Spleen (tissue), 7 donors: ENCODE data around the gene DCAF7.

ENCODE experiments used
- POLR2A ChIP-seq, 3 donors: fragments of 450-650 bp; IDR thresholded peaks; one replicate each; pipeline ENCODE4 v1.5.1; 2017; ENCODE audit warnings: antibody characterized with exemption in 3 of 3, mild to moderate bottlenecking in 1 of 3
- POLR2AphosphoS5 ChIP-seq, 3 donors: sonication (generic); formaldehyde crosslinking; IDR thresholded peaks; one replicate each; pipeline ENCODE4 v1.5.1; 2017; ENCODE audit warnings: antibody characterized with exemption in 3 of 3
- TF ChIP-seq, protein P1 (sequence below), 11 experiments: fragments of 200-600 bp in 7 of 11; fragments of 450-650 bp in 4 of 11; sonication (generic) in 4 of 11; IDR thresholded peaks in 8 of 11; conservative IDR thresholded peaks in 3 of 11; 1 replicate in 7 of 11; 2 replicates in 4 of 11; pipeline versions ENCODE4 v1.4.0 to v1.8.0; 2016 to 2021; ENCODE audit warnings: antibody characterized with exemption in 11 of 11, inconsistent platforms in 4 of 11, mild to moderate bottlenecking in 1 of 11
- donor health status: DM: no; HTN: no; CAD: no; lungs with moderate emphysema.
- donor health status: DM: no; HTN: no; CAD: no.
- donor health status: DM: no; HTN: no; CAD: no.

- TF ChIP-seq, protein P1, sequence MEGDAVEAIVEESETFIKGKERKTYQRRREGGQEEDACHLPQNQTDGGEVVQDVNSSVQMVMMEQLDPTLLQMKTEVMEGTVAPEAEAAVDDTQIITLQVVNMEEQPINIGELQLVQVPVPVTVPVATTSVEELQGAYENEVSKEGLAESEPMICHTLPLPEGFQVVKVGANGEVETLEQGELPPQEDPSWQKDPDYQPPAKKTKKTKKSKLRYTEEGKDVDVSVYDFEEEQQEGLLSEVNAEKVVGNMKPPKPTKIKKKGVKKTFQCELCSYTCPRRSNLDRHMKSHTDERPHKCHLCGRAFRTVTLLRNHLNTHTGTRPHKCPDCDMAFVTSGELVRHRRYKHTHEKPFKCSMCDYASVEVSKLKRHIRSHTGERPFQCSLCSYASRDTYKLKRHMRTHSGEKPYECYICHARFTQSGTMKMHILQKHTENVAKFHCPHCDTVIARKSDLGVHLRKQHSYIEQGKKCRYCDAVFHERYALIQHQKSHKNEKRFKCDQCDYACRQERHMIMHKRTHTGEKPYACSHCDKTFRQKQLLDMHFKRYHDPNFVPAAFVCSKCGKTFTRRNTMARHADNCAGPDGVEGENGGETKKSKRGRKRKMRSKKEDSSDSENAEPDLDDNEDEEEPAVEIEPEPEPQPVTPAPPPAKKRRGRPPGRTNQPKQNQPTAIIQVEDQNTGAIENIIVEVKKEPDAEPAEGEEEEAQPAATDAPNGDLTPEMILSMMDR (IDR thresholded peaks at IDR 0.05 in 8 of 11, conservative IDR thresholded peaks at IDR 0.05 in 3 of 11) = no peak
- no peak for TF ChIP-seq POLR2AphosphoS5 (IDR thresholded peaks at IDR 0.05)
- no peak for TF ChIP-seq POLR2A (IDR thresholded peaks at IDR 0.05)
These were observed 38.9 kb upstream of the DCAF7 start for GRCh38 chr17:63511331-63511730.
